DOHH2 (cell line): ENCODE results near the gene LENEP.

Experiments used
- H3F3A ChIP-seq: fragments of 200-600 bp; sonication (generic), shearing (Covaris generic); 2 replicates; pipeline ENCODE4 v1.6.0; 2016; ENCODE audit warnings: antibody characterized with exemption, mild to moderate bottlenecking; ENCODE audit not compliant: control insufficient read depth, insufficient read depth
- H3K27ac ChIP-seq: fragments of 200-600 bp; sonication (generic); 2 replicates; pipeline ENCODE4 v1.5.1; 2014; ENCODE audit warnings: low read depth, mild to moderate bottlenecking, low read length, moderate library complexity
- H3K27me3 ChIP-seq: fragments of 200-600 bp; sonication (generic); 2 replicates; pipeline ENCODE4 v1.6.1; 2014; ENCODE audit warnings: mild to moderate bottlenecking, low read length, mixed read lengths; ENCODE audit not compliant: control insufficient read depth
- H3K36me3 ChIP-seq: fragments of 200-600 bp; sonication (generic); 2 replicates; pipeline ENCODE4 v1.6.1; 2014; ENCODE audit warnings: mild to moderate bottlenecking, low read length, moderate library complexity, mixed read lengths; ENCODE audit not compliant: control insufficient read depth
- H3K4me1 ChIP-seq: fragments of 200-600 bp; sonication (generic); 2 replicates; pipeline ENCODE4 v1.6.1; 2014; ENCODE audit warnings: mild to moderate bottlenecking, low read length, mixed read lengths; ENCODE audit not compliant: control insufficient read depth
- H3K4me2 ChIP-seq: fragments of 200-600 bp; sonication (generic); 2 replicates; pipeline ENCODE4 v1.6.0; 2014; ENCODE audit warnings: mild to moderate bottlenecking, low read length, moderate library complexity
- H3K4me3 ChIP-seq: fragments of 200-600 bp; sonication (generic); 2 replicates; pipeline ENCODE4 v1.5.1; 2014; ENCODE audit warnings: mild to moderate bottlenecking, low read length, mixed read lengths
- H3K79me2 ChIP-seq: fragments of 200-600 bp; sonication (generic); 2 replicates; pipeline ENCODE4 v1.6.1; 2014; ENCODE audit warnings: mild to moderate bottlenecking, low read length, mixed read lengths; ENCODE audit not compliant: control insufficient read depth
- H3K9me2 ChIP-seq: fragments of 200-600 bp; sonication (generic); replicated peaks from 2 replicates; pipeline ENCODE4 v1.6.1; 2014; ENCODE audit warnings: mild to moderate bottlenecking, low read length, mixed read lengths; ENCODE audit not compliant: control insufficient read depth
- H3K9me3 ChIP-seq: fragments of 200-600 bp; sonication (generic); 2 replicates; pipeline ENCODE4 v1.6.1; 2014; ENCODE audit warnings: antibody characterized with exemption, low read length, mixed read lengths; ENCODE audit not compliant: control insufficient read depth, insufficient read depth
- H4K20me1 ChIP-seq: fragments of 200-600 bp; sonication (generic); 2 replicates; pipeline ENCODE4 v1.6.0; 2014; ENCODE audit warnings: low read depth, mild to moderate bottlenecking, antibody characterized with exemption, low read length, moderate library complexity; ENCODE audit not compliant: control insufficient read depth, insufficient read depth
- CTCF ChIP-seq: fragments of 200-600 bp; sonication (generic); IDR thresholded peaks from one replicate; pipeline ENCODE4 v1.5.1; 2014; ENCODE audit warnings: antibody characterized with exemption, mild to moderate bottlenecking, low read depth, low read length; ENCODE audit not compliant: poor library complexity, severe bottlenecking
- EZH2phosphoT487 ChIP-seq: fragments of 200-600 bp; sonication (generic); IDR thresholded peaks from 2 replicates; pipeline ENCODE4 v1.6.1; 2017; ENCODE audit warnings: borderline replicate concordance, mild to moderate bottlenecking, antibody characterized with exemption, low read length, moderate library complexity, mixed read lengths

LENEP gene

DNA sequence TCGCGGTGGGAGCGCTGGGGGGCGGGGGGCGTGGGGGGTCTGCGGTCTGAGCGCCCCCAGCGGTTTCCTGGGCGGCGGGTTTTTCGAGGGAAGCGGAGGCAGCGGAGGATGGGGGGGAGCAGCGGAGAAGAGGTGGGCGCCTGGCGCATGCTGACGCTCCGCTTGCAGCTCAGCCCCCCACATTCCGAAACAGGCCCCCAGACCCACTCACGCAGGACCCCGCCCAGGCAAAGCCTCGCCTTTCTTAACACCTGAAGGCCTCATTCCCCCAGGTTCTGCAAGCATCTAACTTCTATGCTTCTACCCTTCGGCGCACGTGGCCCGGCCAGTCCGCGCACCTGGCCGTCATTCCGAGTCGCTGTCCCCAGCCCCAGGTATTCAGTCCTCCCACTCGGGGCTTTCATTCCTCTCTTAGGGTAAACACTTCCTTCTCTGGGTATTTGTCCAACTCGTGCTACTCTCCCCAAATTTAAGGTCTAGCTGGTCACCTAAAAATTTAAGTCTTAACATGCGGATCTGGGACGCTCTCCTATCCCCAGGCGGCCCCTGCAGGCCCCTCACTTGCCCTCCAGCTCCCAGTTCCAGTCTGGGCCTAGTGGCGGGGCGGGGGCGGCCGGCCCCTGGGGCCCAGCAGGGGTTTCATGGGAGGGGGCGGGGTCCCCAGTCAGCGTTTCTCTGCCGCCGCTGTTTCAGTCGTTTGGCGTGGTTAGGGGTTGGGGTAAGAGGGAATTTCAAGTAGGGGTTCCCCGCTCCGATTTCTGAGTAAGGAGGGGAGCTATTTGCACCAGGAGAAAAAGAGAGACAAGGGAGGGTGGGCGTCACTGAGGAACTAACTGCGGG, 6.4 kb downstream of the LENEP start:
- peaks cover 30% of the 10 kb centered on the region for H3F3A ChIP-seq
- no peaks in the 10 kb centered on the region for H4K20me1 ChIP-seq
- peak overlapping the region; percentile 81 for H3K4me2 ChIP-seq
- H3K9me2 ChIP-seq = no peaks in the 10 kb centered on the region
- H3K79me2 ChIP-seq = peaks cover 22% of the 10 kb centered on the region
- peaks cover 41% of the 10 kb centered on the region for H3K4me1 ChIP-seq
- no peaks in the 10 kb centered on the region for H3K36me3 ChIP-seq
- no peak for TF ChIP-seq EZH2phosphoT487
- no peak for TF ChIP-seq CTCF
- H3K4me3 ChIP-seq = peak overlapping the region; percentile 92
- H3K27me3 ChIP-seq = no peaks in the 10 kb centered on the region
- peak overlapping the region; percentile 76 for H3K27ac ChIP-seq
- H3K9me3 ChIP-seq = no peaks in the 10 kb centered on the region

DNA sequence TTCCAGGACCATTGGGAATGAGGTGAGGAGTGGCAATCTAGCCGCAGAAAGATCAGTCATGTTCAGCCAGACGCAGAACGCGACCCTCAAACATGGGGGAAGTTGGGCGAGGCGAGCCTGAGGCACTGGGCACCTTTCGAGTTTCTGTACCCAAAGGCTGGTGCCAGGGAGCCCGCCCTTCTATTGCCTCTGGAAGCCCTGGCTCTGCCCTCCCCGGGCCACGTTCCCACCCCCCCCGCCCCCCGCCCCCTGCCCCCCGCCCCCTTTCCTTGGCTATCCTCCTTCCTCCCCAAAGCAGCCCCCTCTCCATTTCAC, 7.0 kb downstream of the LENEP start:
- Histone ChIP-seq H3K4me2 (peak overlapping the region; percentile 81), H3K9me3 (no peaks in the 10 kb centered on the region), H3K4me3 (peak overlapping the region; percentile 92), H3K4me1 (peaks cover 47% of the 10 kb centered on the region), H3K36me3 (no peaks in the 10 kb centered on the region), H4K20me1 (no peaks in the 10 kb centered on the region), H3K79me2 (peaks cover 24% of the 10 kb centered on the region), H3K9me2 (no peaks in the 10 kb centered on the region), H3F3A (peaks cover 33% of the 10 kb centered on the region), H3K27ac (peak overlapping the region; percentile 80), H3K27me3 (no peaks in the 10 kb centered on the region)
- TF ChIP-seq CTCF (no peak), EZH2phosphoT487 (no peak)

DNA sequence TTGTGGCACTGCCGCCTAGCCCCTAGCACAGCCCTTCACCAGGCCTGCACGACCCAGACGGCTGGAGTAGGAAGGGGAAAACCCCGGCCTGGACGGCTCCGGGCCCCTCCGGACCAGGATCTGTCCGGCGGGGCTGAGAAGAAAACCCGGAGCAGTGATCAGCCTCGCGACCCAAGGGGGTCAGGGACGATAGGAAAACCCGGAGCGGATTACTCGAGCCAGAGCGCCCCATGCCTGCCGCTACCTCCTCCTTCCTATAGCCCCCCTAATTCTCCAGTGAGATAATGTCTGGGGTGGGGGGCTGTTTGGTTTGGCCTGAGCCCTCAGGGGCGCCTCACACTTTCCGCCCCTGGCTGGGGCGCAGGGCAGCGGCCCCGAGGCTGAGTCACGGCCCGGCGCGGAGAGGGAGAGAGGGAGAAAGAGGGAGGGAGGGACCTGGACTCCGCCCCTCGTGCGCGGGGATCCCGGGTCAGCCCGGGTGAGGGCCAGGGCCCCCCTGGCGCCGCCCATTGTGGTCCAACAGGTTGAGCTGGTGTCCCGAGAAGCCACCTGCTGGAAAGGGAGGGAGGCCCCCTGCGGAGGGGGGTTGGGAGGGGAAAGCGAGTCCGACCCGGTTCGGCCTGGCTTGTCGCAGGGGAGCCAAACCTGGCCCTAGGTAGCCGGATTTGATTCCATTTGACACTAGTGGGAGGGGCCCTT, 7.5 kb downstream of the LENEP start:
- no peaks in the 10 kb centered on the region for H4K20me1 ChIP-seq

More for the DNA sequence above, 7.5 kb downstream of the LENEP start:
- H3K79me2 ChIP-seq = peaks cover 26% of the 10 kb centered on the region
- H3K9me3 ChIP-seq = no peaks in the 10 kb centered on the region
- peak overlapping the region; percentile 92 for H3K4me3 ChIP-seq
- peak overlapping the region; percentile 80 for H3K27ac ChIP-seq
- H3F3A ChIP-seq = peaks cover 33% of the 10 kb centered on the region
- no peaks in the 10 kb centered on the region for H3K27me3 ChIP-seq
- H3K9me2 ChIP-seq = no peaks in the 10 kb centered on the region
- H3K4me2 ChIP-seq = peak overlapping the region; percentile 81
- no peak for TF ChIP-seq CTCF
- TF ChIP-seq EZH2phosphoT487 = no peak
- H3K4me1 ChIP-seq = peaks cover 52% of the 10 kb centered on the region
- H3K36me3 ChIP-seq = no peaks in the 10 kb centered on the region
